ENCODE results near the gene GNG12.

- TF ChIP-seq POLR2AphosphoS5 (IDR thresholded peaks at IDR 0.05; ENCODE audit: low read depth, low read length), result no peak
- no peak for TF ChIP-seq POLR2A (IDR thresholded peaks at IDR 0.05; ENCODE audit: low read depth, low read length)
These were observed 170.4 kb downstream of the GNG12 start for GRCh38 chr1:67662884-67663283.
